SH-SY5Y (cell line): Measurements from ENCODE around the gene PRXL2B.

Source experiments
- GATA2 ChIP-seq: IDR thresholded peaks from 2 replicates; pipeline ENCODE4 v1.6.1; 2011; ENCODE audit warnings: mild to moderate bottlenecking, low read depth, low read length
- GATA3 ChIP-seq: IDR thresholded peaks from 2 replicates; pipeline ENCODE4 v1.6.1; 2011; ENCODE audit warnings: low read depth, mild to moderate bottlenecking, low read length, moderate library complexity

DNA sequence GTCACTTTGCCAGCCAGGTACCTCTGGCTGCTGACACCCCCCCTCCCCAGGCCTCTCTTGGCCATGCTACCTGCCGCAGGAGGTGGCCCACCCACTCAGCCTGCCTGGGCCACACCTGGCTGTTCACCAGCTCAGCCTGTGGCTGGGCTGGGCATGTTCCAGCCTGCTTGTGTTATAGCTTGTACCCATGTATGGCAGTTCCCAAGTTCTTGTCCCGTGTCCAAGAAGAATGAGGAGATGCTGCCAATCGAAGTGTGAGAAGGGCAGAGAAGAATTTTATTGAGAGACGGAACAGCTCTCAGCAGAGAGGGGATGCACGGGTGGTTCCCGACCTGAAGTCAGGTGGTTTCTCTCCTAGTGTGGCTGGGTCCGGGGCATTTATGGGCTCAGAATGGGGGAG lies 50.2 kb downstream of the PRXL2B start:
- TF ChIP-seq GATA3 (no peak), GATA2 (no peak)
